MV-4-11 (cell line): ENCODE data around the gene PLD1.
"Not testable (repeated sequence)": the region's sequence is repeated elsewhere in the genome, so short reads cannot be mapped to it uniquely, and the experiment has no call there.

ENCODE experiments used
- DNase-seq: peaks from one replicate; lab custom pipeline; 2025; lab: John Stamatoyannopoulos, UW

The PLD1 gene, protein sequence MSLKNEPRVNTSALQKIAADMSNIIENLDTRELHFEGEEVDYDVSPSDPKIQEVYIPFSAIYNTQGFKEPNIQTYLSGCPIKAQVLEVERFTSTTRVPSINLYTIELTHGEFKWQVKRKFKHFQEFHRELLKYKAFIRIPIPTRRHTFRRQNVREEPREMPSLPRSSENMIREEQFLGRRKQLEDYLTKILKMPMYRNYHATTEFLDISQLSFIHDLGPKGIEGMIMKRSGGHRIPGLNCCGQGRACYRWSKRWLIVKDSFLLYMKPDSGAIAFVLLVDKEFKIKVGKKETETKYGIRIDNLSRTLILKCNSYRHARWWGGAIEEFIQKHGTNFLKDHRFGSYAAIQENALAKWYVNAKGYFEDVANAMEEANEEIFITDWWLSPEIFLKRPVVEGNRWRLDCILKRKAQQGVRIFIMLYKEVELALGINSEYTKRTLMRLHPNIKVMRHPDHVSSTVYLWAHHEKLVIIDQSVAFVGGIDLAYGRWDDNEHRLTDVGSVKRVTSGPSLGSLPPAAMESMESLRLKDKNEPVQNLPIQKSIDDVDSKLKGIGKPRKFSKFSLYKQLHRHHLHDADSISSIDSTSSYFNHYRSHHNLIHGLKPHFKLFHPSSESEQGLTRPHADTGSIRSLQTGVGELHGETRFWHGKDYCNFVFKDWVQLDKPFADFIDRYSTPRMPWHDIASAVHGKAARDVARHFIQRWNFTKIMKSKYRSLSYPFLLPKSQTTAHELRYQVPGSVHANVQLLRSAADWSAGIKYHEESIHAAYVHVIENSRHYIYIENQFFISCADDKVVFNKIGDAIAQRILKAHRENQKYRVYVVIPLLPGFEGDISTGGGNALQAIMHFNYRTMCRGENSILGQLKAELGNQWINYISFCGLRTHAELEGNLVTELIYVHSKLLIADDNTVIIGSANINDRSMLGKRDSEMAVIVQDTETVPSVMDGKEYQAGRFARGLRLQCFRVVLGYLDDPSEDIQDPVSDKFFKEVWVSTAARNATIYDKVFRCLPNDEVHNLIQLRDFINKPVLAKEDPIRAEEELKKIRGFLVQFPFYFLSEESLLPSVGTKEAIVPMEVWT

GRCh38 chr3:171809861-171810628 lies at the start of gene PLD1:
TSS of gene PLD1 (minus strand) at chr3:171810483. CDS start at chr3:171738051, 72,432 bp downstream.
- peak; percentile 62 for DNase-seq

DNA sequence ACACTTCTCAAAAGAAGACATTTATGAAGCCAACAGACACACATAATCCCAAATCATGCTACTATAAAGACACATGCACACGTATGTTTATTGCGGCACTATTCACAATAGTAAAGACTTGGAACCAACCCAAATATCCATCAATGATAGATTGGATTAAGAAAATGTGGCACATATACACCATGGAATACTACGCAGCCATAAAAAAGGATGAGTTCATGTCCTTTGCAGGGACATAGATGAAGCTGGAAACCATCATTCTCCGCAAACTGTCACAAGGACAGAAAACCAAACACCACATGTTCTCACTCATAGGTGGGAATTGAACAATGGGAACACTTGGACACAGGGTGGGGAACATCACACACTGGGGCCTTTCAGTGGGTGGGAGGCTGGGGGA lies 48.5 kb upstream of the PLD1 start:
- DNase-seq, result not testable (repeated sequence)

- no peak for DNase-seq
These were observed 44.5 kb upstream of the PLD1 start for GRCh38 chr3:171854649-171855305.

GRCh38 chr3:171851660-171852058 lies 41.4 kb upstream of the PLD1 start:
- DNase-seq, result peak; percentile 31

- peak; percentile 94 for DNase-seq
These were observed 40.8 kb upstream of the PLD1 start for GRCh38 chr3:171850960-171851659.

- DNase-seq, result no peak
These were observed 40.2 kb upstream of the PLD1 start for GRCh38 chr3:171850320-171850959.

DNA sequence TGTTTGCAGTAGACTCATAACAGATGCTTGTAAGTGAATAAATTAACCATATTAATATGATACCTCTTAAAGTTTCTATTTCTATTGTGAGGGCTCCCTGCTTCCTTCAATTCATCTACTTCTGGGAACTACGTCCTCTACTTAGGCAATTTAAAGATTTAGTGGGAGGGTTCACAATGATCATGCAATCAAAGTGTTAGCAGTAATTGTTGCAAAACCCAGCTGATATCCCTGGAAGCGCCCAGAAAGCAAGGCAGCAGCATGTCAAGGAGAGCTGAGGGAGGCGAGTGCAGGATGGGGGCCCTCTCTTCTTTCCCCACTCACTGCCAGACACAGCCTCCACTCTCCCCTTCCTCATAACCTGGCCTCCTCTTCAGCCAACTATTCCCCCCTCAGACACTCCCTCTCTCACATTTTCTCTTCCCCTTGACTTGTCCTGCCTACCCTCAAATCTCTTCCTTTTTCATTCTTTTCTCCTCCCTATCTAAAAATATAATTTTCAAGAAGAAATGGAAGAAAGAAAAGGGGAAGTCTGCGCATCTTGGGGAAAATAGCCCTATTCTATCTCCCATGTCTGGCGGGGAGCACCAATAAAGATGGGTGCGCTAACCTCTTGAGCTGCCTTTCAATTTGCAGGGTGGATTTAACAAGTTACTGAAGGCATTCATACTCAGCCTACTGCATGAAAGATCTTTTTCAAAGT lies 39.5 kb upstream of the PLD1 start:
- DNase-seq, result peak; percentile 72

DNA sequence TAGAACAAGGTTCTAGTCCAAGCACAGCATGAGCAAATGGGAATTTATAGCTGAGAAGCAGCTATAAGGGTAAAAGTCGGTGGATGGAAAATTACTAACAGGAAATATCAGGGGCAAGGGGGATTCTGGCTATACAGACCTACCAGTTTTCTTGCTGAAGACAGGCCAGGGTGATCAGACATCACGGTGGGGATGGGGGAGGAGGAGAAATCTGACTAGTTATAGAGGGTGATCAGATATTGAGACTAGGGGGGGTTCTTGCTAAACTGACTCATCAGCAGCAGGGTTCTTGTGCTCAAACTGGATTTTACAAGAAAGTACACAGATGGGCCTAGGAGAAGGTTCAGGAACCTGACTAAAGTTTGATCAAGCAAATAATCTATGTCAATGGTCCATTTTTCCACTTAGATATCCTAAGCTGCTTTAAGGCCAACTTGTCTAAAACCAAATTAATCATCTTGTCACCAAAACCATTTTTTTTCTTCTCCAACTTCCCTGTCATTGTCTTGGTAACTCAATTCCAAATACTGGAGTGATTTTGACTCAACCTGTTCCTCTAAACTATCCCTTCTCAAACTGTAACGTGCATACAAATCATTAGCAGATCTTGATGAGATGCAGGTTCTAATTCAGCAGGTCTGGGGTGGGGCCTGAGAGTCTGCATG lies 37.4 kb upstream of the PLD1 start:
- DNase-seq, result no peak

DNA sequence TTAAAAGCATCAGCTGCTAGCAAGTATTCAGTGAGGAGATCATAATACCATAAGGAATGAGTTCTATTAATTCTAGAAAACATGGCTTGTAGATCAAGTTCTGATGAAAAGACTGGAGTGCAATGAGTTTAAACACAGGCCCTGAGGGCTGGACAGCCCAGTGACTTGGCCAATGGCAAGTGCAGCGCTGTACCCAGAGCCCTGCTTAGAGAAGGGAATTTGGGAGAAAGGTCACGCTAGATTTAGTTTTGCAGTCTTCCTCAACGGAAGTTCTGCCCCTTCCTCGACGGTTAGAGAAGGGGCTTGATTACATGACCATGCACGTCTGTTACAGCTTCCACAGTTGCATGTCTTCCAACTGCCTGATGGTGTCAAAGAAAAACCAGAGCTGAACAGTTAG lies 36.9 kb upstream of the PLD1 start:
- DNase-seq, result no peak

DNA sequence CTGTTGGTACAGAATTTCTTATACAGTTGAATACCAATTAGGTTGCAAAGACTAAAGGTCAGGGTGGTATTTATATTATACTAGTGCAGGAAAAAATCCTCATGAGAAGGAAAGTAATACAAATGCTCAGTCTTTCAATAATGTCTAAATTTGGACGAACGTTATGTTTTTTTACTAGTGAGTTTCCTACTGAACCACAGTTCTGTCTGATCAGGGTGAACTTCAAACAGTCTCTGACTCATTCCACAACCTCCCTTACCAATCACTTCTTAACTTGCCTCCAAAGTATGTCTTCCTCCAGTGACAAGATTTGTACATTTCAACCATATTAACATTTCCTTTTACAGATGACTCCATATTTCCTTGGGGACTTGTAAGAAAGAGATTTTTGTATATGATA lies 36.3 kb upstream of the PLD1 start:
- peak; percentile 71 for DNase-seq

DNA sequence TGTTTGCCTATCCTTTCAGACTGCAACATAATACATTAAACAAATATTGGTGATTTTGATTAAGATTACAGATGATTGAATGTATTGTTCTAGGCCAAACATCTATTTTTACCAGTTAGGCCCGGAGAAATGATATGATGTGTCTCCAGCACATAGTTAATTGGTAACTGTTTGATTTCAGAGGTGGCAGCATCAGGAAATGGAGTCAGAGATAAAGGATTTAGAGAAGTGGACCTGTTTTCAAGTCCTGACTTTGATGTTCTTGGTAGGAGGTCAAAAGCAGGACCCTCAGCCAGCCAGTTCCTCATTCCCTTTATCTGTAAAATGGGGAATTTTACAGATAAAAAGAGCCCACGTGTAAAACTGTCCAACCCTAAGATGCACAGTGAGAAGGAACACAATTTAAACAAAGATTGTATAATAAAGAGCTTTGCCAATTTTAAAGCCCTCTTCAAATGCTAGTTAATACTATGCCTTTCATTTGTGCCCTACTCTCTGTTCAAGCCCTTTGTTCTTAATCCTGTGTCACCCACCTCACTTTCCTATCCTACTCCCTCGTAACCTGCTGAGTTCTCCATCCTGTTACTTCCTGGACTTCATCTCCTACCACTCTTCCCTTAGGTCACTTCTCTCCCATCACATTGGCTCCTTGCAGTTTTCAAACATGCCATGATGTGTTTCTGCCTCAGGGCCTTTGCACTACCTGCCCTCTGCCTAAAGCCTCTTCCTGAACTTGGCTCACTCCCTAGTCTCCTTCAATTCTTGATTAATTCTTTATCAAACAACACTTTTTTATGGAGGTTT lies 35.4 kb upstream of the PLD1 start:
- no peak for DNase-seq

DNA sequence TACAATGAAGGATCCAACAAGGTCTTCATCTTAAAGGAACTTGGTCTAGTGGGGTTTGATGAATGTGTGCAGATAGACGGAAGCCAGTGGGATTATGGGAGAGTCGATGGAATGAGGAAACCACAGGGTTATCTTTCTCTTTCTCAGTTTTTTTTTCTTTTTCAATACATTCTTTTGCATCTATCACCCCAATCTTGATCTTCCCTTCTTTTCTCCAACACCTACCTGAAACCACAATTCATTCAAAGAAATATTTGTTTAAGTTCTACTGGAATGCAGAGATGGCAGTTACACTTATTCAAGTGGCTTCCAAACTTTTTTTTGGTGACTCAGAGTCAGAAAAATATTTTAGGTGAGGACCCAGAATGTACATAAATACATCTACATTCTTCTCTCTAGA lies 34.6 kb upstream of the PLD1 start:
- DNase-seq, result no peak

- DNase-seq, result no peak
These were observed 32.7 kb upstream of the PLD1 start, which contains the start of gene TMEM212 for GRCh38 chr3:171842864-171843518. TSS of gene TMEM212 (plus strand) at chr3:171843349. CDS start at chr3:171843384, 35 bp downstream.

DNA sequence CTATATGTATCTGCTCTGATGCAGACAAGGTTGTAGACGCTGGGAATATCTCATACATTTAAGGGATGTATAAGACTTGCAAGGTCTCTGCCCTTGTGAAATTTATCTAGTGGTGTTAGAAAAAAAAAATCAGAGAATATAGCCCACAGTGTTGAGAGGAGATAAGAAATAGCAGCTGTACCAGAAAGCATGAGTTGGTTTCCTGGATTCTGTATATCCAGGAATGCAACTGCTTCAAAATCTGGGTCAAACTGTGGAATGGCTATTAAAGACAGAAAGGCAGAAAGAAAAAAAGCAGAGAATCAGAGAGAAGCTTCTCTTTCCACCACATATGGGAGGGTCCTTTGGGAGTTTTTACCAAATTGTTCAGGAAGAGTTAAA lies 31.3 kb upstream of the PLD1 start:
- DNase-seq, result no peak

GRCh38 chr3:171840811-171841619 lies 30.7 kb upstream of the PLD1 start:
- no peak for DNase-seq

GRCh38 chr3:171840445-171840810 lies 30.1 kb upstream of the PLD1 start:
- no peak for DNase-seq

GRCh38 chr3:171839270-171839669 lies 29.0 kb upstream of the PLD1 start:
- DNase-seq, result no peak
